Neuronal stem cell (in vitro differentiated cells): Measurements from ENCODE around the gene SCAANT1.

Experiments used
- DNase-seq: peaks from one replicate; pipeline ENCODE4 v3.0.0-alpha.2; 2013; ENCODE audit warnings: low spot score
- H2AFZ ChIP-seq: one replicate; pipeline ENCODE4 v1.6.1; 2013; ENCODE audit warnings: mild to moderate bottlenecking, low read length, inconsistent platforms
- H2AK5ac ChIP-seq: 2 replicates; pipeline ENCODE4 v1.6.1; 2013; ENCODE audit warnings: low read depth, mild to moderate bottlenecking, inconsistent platforms, low read length, moderate library complexity, mixed read lengths
- H2BK120ac ChIP-seq: 2 replicates; pipeline ENCODE4 v1.6.1; 2013; ENCODE audit warnings: low read depth, mild to moderate bottlenecking, inconsistent platforms, low read length, moderate library complexity, mixed read lengths
- H2BK12ac ChIP-seq: one replicate; pipeline ENCODE4 v1.6.1; 2013; ENCODE audit warnings: low read length, inconsistent platforms
- H2BK15ac ChIP-seq: 2 replicates; pipeline ENCODE4 v1.6.1; 2013; ENCODE audit warnings: mild to moderate bottlenecking, low read length, inconsistent platforms, mixed read lengths
- H2BK5ac ChIP-seq: one replicate; pipeline ENCODE4 v1.6.1; 2013; ENCODE audit warnings: inconsistent platforms, mild to moderate bottlenecking, low read length, moderate library complexity
- H3K14ac ChIP-seq: one replicate; pipeline ENCODE4 v1.6.1; 2013; ENCODE audit warnings: low read length, inconsistent platforms
- H3K18ac ChIP-seq: 2 replicates; pipeline ENCODE4 v1.6.1; 2013; ENCODE audit warnings: low read length, inconsistent platforms
- H3K23ac ChIP-seq: 2 replicates; pipeline ENCODE4 v1.6.1; 2013; ENCODE audit warnings: low read depth, mild to moderate bottlenecking, mixed read lengths, low read length, inconsistent platforms; ENCODE audit not compliant: poor library complexity
- H3K27ac ChIP-seq: replicated peaks from 3 replicates; pipeline ENCODE4 v1.5.1; 2013; ENCODE audit warnings: low read length, inconsistent platforms
- H3K27me3 ChIP-seq, 3 experiments: 2 replicates each; pipeline ENCODE4 v1.6.1; 2013; ENCODE audit warnings: low read length in 3 of 3, mild to moderate bottlenecking in 2 of 3, inconsistent platforms in 1 of 3, low read depth in 1 of 3, mixed read lengths in 1 of 3, moderate library complexity in 1 of 3; ENCODE audit not compliant: control insufficient read depth in 3 of 3, insufficient read depth in 3 of 3
- H3K36me3 ChIP-seq, 2 donors: replicated peaks in 1 of 2; 2 replicates each; pipeline ENCODE4 v1.6.1; 2013; ENCODE audit warnings: low read length in 2 of 2; ENCODE audit not compliant: control insufficient read depth in 2 of 2, insufficient read depth in 2 of 2
- H3K4ac ChIP-seq: 2 replicates; pipeline ENCODE4 v1.6.1; 2013; ENCODE audit warnings: inconsistent platforms, mild to moderate bottlenecking, low read length, moderate library complexity
- H3K4me1 ChIP-seq, 2 donors: 1 replicate in 1 of 2; 2 replicates in 1 of 2; pipeline ENCODE4 v1.6.1; 2013; ENCODE audit warnings: low read length in 2 of 2, low read depth in 1 of 2; ENCODE audit not compliant: control insufficient read depth in 2 of 2, insufficient read depth in 1 of 2
- H3K4me2 ChIP-seq: one replicate; pipeline ENCODE4 v1.6.1; 2013; ENCODE audit warnings: mild to moderate bottlenecking, low read length, inconsistent platforms; ENCODE audit not compliant: insufficient read depth, poor library complexity, severe bottlenecking
- H3K4me3 ChIP-seq, 2 donors: 2 replicates each; pipeline ENCODE4 v1.5.1; 2013; ENCODE audit warnings: low read length in 2 of 2, mild to moderate bottlenecking in 2 of 2, inconsistent platforms in 1 of 2, moderate library complexity in 1 of 2
- H3K79me1 ChIP-seq: one replicate; pipeline ENCODE4 v1.6.1; 2013; ENCODE audit warnings: low read depth, mild to moderate bottlenecking, inconsistent platforms, low read length, moderate library complexity
- H3K9ac ChIP-seq: one replicate; pipeline ENCODE4 v1.6.1; 2013; ENCODE audit warnings: mild to moderate bottlenecking, low read depth, low read length, inconsistent platforms; ENCODE audit not compliant: poor library complexity
- H3K9me3 ChIP-seq, 2 donors: replicated peaks in 1 of 2; 2 replicates each; pipeline versions ENCODE3 to v1.6.1; 2013; ENCODE audit warnings: low read length in 2 of 2, mild to moderate bottlenecking in 2 of 2, inconsistent platforms in 1 of 2, low read depth in 1 of 2, mixed read lengths in 1 of 2, moderate library complexity in 1 of 2; ENCODE audit not compliant: control insufficient read depth in 2 of 2, insufficient read depth in 1 of 2
- H4K8ac ChIP-seq: one replicate; pipeline ENCODE4 v1.6.1; 2013; ENCODE audit warnings: low read depth, mild to moderate bottlenecking, inconsistent platforms, low read length, moderate library complexity
- H4K91ac ChIP-seq: one replicate; pipeline ENCODE4 v1.6.1; 2013; ENCODE audit warnings: low read length, low read depth, mild to moderate bottlenecking, inconsistent platforms; ENCODE audit not compliant: poor library complexity
- WGBS, 2 donors: extraction: QIAGEN DNeasy Blood & Tissue Kit; methylation state at CpG; one replicate each; pipeline ENCODE4 v1.1.7; 2013; ENCODE audit warnings: missing lambda C conversion rate in 2 of 2, mixed read lengths in 1 of 2; ENCODE audit not compliant: insufficient read length in 2 of 2, insufficient replicate concordance in 1 of 2; ENCODE audit errors: extremely low coverage in 2 of 2; 5-methylcytosine and 5-hydroxymethylcytosine counted together

The SCAANT1 gene

DNA sequence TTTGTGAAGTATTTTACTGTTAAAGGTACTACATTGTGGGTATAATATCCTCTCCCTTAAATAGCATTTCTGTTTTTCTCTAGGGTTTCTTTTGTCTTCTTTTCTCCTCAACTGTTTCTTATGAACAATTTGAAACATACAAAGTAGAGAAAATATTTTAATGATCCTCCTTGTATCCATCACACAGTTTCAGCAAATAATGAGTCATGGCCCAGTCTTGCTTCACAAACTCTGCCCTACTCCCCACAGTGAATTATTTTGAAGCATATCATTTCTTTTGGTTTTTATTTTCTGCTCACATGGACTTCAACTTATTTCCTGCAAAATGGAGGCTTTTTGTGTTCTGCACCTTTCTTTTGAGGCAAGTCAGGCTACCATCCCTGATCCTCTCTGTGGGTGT lies 6.1 kb upstream of the SCAANT1 start:
- no peak overlapping the region for H2BK120ac ChIP-seq
- H3K79me1 ChIP-seq = peaks cover 4% of the 10 kb centered on the region
- no peak overlapping the region for H3K9ac ChIP-seq
- H2AFZ ChIP-seq = no peak overlapping the region
- H4K91ac ChIP-seq = no peak overlapping the region
- no peak overlapping the region for H4K8ac ChIP-seq
- no peaks in the 10 kb centered on the region for H3K9me3 ChIP-seq
- no peak overlapping the region for H3K18ac ChIP-seq
- DNase-seq = no peak
- no peak overlapping the region for H2BK5ac ChIP-seq
- peaks cover 20 to 83% of the 10 kb centered on the region in 2 donors for H3K36me3 ChIP-seq
- no peak overlapping the region for H2BK15ac ChIP-seq
- H3K27ac ChIP-seq = no peak overlapping the region
- H3K14ac ChIP-seq = no peak overlapping the region
- no peak overlapping the region for H3K4me3 ChIP-seq
- H2AK5ac ChIP-seq = no peak overlapping the region
- no peak overlapping the region for H3K23ac ChIP-seq
- H3K4me2 ChIP-seq = no peak overlapping the region
- H2BK12ac ChIP-seq = no peak overlapping the region
- H3K27me3 ChIP-seq = no peaks in the 10 kb centered on the region
- no peak overlapping the region for H3K4ac ChIP-seq
- H3K4me1 ChIP-seq = no peaks in the 10 kb centered on the region

DNA sequence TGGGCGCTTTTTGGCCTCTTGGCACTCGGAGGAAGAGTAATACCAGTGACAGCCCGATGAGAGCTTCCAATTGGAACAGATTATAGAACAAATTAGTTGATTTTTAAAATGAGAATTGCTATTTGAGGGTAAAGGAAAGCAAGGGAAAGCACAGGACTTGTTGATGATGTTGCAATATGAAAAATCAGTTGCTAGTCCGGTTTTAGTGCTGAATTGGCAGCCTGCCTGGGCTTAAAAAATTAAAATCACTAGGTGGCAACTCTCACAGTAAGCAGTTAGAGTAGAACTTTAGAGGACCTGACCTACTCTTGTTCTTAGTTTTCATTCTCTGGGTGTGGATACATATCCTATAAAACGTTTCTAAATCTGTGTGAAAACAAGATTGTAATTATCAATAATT lies 2.1 kb upstream of the SCAANT1 start:
- Histone ChIP-seq H3K27ac (no peak overlapping the region), H2AK5ac (no peak overlapping the region), H2BK5ac (no peak overlapping the region), H3K79me1 (peaks cover 4% of the 10 kb centered on the region), H2BK12ac (no peak overlapping the region), H3K27me3 (no peaks in the 10 kb centered on the region), H3K18ac (no peak overlapping the region), H3K9me3 (no peaks in the 10 kb centered on the region), H4K91ac (no peak overlapping the region), H3K23ac (no peak overlapping the region), H3K9ac (no peak overlapping the region), H3K36me3 (peaks cover 14 to 49% of the 10 kb centered on the region in 2 donors), H3K14ac (no peak overlapping the region), H3K4me2 (no peak overlapping the region), H2BK15ac (no peak overlapping the region), H4K8ac (no peak overlapping the region), H3K4me1 (peaks cover 5 to 10% of the 10 kb centered on the region in 2 donors), H3K4ac (no peak overlapping the region), H2BK120ac (no peak overlapping the region), H3K4me3 (no peak overlapping the region), H2AFZ (no peak overlapping the region)
- WGBS, 2 donors = no CpG with 5 or more reads among the region's 5 CpGs
- no peak for DNase-seq

DNA sequence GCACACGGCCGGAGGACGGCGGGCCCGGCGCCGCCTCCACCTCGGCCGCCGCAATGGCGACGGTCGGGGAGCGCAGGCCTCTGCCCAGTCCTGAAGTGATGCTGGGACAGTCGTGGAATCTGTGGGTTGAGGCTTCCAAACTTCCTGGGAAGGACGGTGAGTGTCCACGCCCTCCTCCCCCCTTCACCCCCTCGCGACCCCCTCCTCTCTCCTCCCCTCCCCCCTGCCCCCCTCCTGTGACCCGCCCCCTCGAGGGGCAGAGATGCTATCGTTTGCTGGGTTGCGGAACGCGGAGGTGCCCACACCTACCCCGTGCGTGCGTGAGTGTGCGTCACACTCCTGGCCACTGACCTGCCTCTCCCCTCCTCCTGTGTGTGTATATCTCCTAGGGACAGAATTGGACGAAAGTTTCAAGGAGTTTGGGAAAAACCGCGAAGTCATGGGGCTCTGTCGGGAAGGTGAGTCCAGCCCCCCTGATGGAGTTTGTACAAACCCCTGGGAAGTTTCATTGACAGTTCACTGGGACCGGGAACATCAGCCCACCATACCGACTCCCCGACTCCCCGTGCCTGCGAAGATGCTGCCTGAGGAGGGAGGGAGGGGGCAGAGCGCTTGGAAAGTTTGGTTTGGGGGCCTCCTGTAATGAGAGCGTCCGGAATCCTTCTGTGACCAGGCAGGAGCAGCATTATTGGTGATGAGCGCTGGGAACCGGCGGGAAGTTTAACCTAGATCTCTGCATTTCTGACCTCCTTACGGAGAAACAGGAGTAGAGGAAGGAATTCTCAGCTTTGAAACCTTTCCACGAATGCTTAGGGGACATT lies 795 bp upstream of the SCAANT1 start:
- Histone ChIP-seq H3K79me1 (peaks cover 2% of the 10 kb centered on the region), H2BK15ac (no peak overlapping the region), H2AFZ (peak overlapping the region; percentile 91), H2AK5ac (peak overlapping the region; percentile 29), H3K36me3 (peaks cover 8 to 36% of the 10 kb centered on the region in 2 donors), H3K4ac (no peak overlapping the region), H3K27ac (peak overlapping the region; percentile 88), H3K18ac (peak overlapping the region; percentile 99), H4K8ac (no peak overlapping the region), H2BK12ac (no peak overlapping the region), H2BK5ac (no peak overlapping the region), H3K9ac (peak overlapping the region; percentile 95), H3K27me3 (no peaks in the 10 kb centered on the region), H4K91ac (no peak overlapping the region), H3K23ac (no peak overlapping the region), H3K9me3 (no peaks in the 10 kb centered on the region), H3K14ac (no peak overlapping the region), H2BK120ac (no peak overlapping the region), H3K4me1 (peaks cover 5 to 10% of the 10 kb centered on the region in 2 donors), H3K4me2 (peak overlapping the region; percentile 89), H3K4me3 (peak overlapping the region; percentile 73 to 98)
- no CpG with 5 or more reads among the region's 46 CpGs for WGBS, 2 donors
- peak; percentile 36 for DNase-seq

DNA sequence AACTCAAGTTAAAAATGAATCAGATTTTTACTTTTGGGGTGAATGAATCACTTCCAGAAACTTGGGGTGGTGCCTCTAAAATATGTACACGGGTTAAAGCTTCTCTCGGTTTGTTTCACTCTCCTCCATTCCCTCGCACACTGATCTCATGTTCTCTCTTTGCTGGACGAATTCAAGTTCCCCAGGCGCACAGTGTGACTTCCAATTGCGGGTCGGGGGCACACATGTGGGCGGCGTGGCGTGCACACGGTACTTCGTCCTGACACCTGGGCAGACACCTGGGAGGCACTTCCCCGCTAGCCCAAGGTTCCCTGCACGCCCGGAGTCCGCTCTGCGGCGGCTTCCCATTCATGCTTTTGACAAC lies 692 bp downstream of the SCAANT1 start:
- no peaks in the 10 kb centered on the region for H3K27me3 ChIP-seq
- no peak overlapping the region for H3K14ac ChIP-seq
- no peak overlapping the region for H4K8ac ChIP-seq
- H3K36me3 ChIP-seq = peaks cover 3 to 21% of the 10 kb centered on the region in 2 donors
- peak overlapping the region; percentile 19 for H4K91ac ChIP-seq
- H2BK5ac ChIP-seq = peak overlapping the region; percentile 93
- no peak for DNase-seq
- peak overlapping the region; percentile 64 for H2AK5ac ChIP-seq
- no peak overlapping the region for H2BK12ac ChIP-seq
- H3K9me3 ChIP-seq = no peaks in the 10 kb centered on the region
- H3K4me3 ChIP-seq = peak overlapping the region; percentile 73 to 98
- peak overlapping the region; percentile 19 for H2BK120ac ChIP-seq
- H3K4ac ChIP-seq = no peak overlapping the region
- no CpG with 5 or more reads among the region's 18 CpGs for WGBS, 2 donors
- peak overlapping the region; percentile 88 for H3K27ac ChIP-seq
- H3K23ac ChIP-seq = no peak overlapping the region
- H3K18ac ChIP-seq = peak overlapping the region; percentile 95
- peak overlapping the region; percentile 80 for H3K9ac ChIP-seq
- peaks cover 2% of the 10 kb centered on the region for H3K79me1 ChIP-seq
- H3K4me1 ChIP-seq = peaks cover 5 to 10% of the 10 kb centered on the region in 2 donors
- peak overlapping the region; percentile 51 for H2BK15ac ChIP-seq
- peak overlapping the region; percentile 89 for H3K4me2 ChIP-seq
- peak overlapping the region; percentile 91 for H2AFZ ChIP-seq
